Measurements from ENCODE around the gene PARK7. TPM values are rescaled to one million over a fixed set of nuclear protein-coding genes. Genes with fewer than 3 reads are reported as not detected.

The PARK7 gene
- total RNA-seq, 4 donors from 2014 or later, result 48.2 to 85.8 (median 73.5) TPM

- no peak for DNase-seq
- Histone ChIP-seq H3K4me1 (peaks cover 0 to 2% (median 0%) of the 10 kb centered on the region in 4 donors), H3K27ac (no peak overlapping the region), H3K36me3 (peaks cover 0 to 46% (median 0%) of the 10 kb centered on the region in 3 donors), H3K27me3 (no peaks in the 10 kb centered on the region), H3K9me3 (no peaks in the 10 kb centered on the region), H3K4me3 (no peak overlapping the region)
- TF ChIP-seq CTCF (IDR thresholded peaks at IDR 0.05), result no peak
- TF ChIP-seq POLR2A (IDR thresholded peaks at IDR 0.05), result no peak
Measured at GRCh38 chr1:7987528-7987927, 26.0 kb downstream of the PARK7 start.

- no peaks in the 10 kb centered on the region for H3K4me1 ChIP-seq
- no peak overlapping the region for H3K27ac ChIP-seq
- H3K36me3 ChIP-seq, result peaks cover 0 to 37% (median 0%) of the 10 kb centered on the region in 3 donors
- H3K9me3 ChIP-seq, result no peaks in the 10 kb centered on the region
- H3K4me3 ChIP-seq, result no peak overlapping the region
- TF ChIP-seq POLR2A (IDR thresholded peaks at IDR 0.05), result no peak
- TF ChIP-seq CTCF (IDR thresholded peaks at IDR 0.05), result no peak
- H3K27me3 ChIP-seq, result no peaks in the 10 kb centered on the region
- no peak for DNase-seq
Measured at GRCh38 chr1:7988576-7988975, 27.1 kb downstream of the PARK7 start.

GRCh38 chr1:7989762-7990428 is 28.4 kb downstream of the PARK7 start:
- DNase-seq, result no peak
- H3K27ac ChIP-seq, result no peak overlapping the region
- H3K27me3 ChIP-seq, result no peaks in the 10 kb centered on the region
- H3K4me1 ChIP-seq, result no peaks in the 10 kb centered on the region
- H3K4me3 ChIP-seq, result no peak overlapping the region
- H3K9me3 ChIP-seq, result no peaks in the 10 kb centered on the region
- H3K36me3 ChIP-seq, result peaks cover 0 to 24% (median 0%) of the 10 kb centered on the region in 3 donors
- TF ChIP-seq CTCF (IDR thresholded peaks at IDR 0.05), result no peak
- TF ChIP-seq POLR2A (IDR thresholded peaks at IDR 0.05), result no peak

GRCh38 chr1:7991504-7992440 is 30.3 kb downstream of the PARK7 start:
- Histone ChIP-seq H3K4me1 (no peaks in the 10 kb centered on the region), H3K27me3 (no peaks in the 10 kb centered on the region), H3K9me3 (no peaks in the 10 kb centered on the region), H3K27ac (no peak overlapping the region), H3K4me3 (no peak overlapping the region), H3K36me3 (peaks cover 0 to 7% (median 0%) of the 10 kb centered on the region in 3 donors)
- TF ChIP-seq CTCF (IDR thresholded peaks at IDR 0.05) (no peak), POLR2A (IDR thresholded peaks at IDR 0.05) (no peak)
- DNase-seq, result no peak

GRCh38 chr1:7992885-7993284 is 31.4 kb downstream of the PARK7 start:
- H3K27me3 ChIP-seq, result no peaks in the 10 kb centered on the region
- no peak for TF ChIP-seq CTCF (IDR thresholded peaks at IDR 0.05)
- TF ChIP-seq POLR2A (IDR thresholded peaks at IDR 0.05), result no peak
- no peaks in the 10 kb centered on the region for H3K4me1 ChIP-seq
- H3K4me3 ChIP-seq, result no peak overlapping the region
- no peak for DNase-seq
- no peaks in the 10 kb centered on the region for H3K9me3 ChIP-seq
- H3K36me3 ChIP-seq, result peaks cover 0 to under 1% (median 0%) of the 10 kb centered on the region in 3 donors
- no peak overlapping the region for H3K27ac ChIP-seq

Measured in Peyer's patch (tissue), 4 donors.